GM12892 (cell line): ENCODE data around the gene FBXO21.

Experiments used
- POLR2A ChIP-seq: IDR thresholded peaks from 2 replicates; pipeline ENCODE4 v1.6.1; 2011; ENCODE audit warnings: low read depth, low read length, control low read depth
- TAF1 ChIP-seq: IDR thresholded peaks from 2 replicates; pipeline ENCODE4 v1.6.1; 2011; ENCODE audit warnings: low read depth, mild to moderate bottlenecking, control low read depth, low read length, borderline replicate concordance

DNA sequence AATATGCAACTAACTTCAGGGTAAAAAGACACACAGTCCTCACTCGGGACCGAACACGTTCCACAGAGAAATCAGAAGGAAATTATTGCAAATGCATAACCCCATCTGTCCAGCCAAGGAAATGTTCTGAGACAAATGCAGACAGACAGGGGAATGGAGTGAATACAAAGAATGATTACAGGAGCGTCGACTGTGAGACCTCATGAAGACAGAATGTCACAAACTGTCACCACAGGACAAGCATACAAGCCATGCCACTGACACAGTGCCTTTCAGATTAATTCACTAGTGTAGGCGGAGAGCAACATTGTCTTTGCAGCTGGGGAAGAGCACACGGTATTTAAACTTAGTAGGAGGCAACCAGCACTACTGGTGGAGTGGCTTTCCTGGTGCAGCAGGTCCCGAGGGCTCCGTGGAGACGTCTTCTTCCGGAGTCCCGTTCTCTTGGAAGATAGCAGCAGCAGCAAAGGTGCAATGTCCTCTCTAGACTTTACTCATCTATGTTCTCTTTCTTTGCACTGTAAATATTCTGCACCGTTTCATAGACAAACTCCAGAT is 44.6 kb downstream of the FBXO21 start:
- TF ChIP-seq TAF1 (no peak), POLR2A (no peak)
